HEK293 (cell line): ENCODE results near the gene KIF17.

Experiments
- CTCF ChIA-PET: fragments of 350-600 bp; formaldehyde crosslinking; extraction: SDS; loops from one replicate; lab custom pipeline; 2021; ENCODE audit warnings: antibody characterized with exemption; lab: Yijun Ruan, JAX
- POLR2A ChIA-PET: fragments of 300-600 bp; formaldehyde crosslinking; extraction: SDS; loops from one replicate; lab custom pipeline; 2020; ENCODE audit warnings: antibody characterized with exemption, inconsistent platforms; lab: Yijun Ruan, JAX
- H3K27ac ChIP-seq: fragments of 200-500 bp; sonication (Bioruptor generic); 2 replicates; pipeline ENCODE4 v1.5.1; 2014; ENCODE audit warnings: low read depth, low read length, control low read depth, inconsistent platforms; ENCODE audit errors: extremely low read depth
- H3K36me3 ChIP-seq, 2 experiments: fragments of 200-500 bp in 1 of 2; sonication (Bioruptor generic) in 1 of 2; 1 replicate in 1 of 2; 2 replicates in 1 of 2; pipeline ENCODE4 v1.5.1; 2014 to 2017; ENCODE audit warnings: inconsistent platforms in 2 of 2, low read length in 2 of 2; ENCODE audit not compliant: control insufficient read depth in 2 of 2, insufficient read depth in 1 of 2
- H3K4me1 ChIP-seq: fragments of 200-500 bp; sonication (Bioruptor generic); 2 replicates; pipeline ENCODE4 v1.5.1; 2014; ENCODE audit warnings: mild to moderate bottlenecking, low read length, inconsistent platforms; ENCODE audit not compliant: control insufficient read depth, insufficient read depth
- H3K4me3 ChIP-seq: 2 replicates; pipeline ENCODE4 v1.5.1; 2011; ENCODE audit warnings: low read depth, mild to moderate bottlenecking, control low read depth, low read length, moderate library complexity
- H3K9me3 ChIP-seq: fragments of 200-500 bp; sonication (Bioruptor generic); 2 replicates; pipeline ENCODE4 v1.5.1; 2014; ENCODE audit warnings: low read depth, low read length, inconsistent platforms; ENCODE audit not compliant: control insufficient read depth, insufficient read depth
- TRIM28 ChIP-seq: IDR thresholded peaks from 2 replicates; pipeline ENCODE4 v1.6.1; 2011; ENCODE audit warnings: low read length, control low read depth, borderline replicate concordance
- ZBTB7A ChIP-seq: fragments of 450-650 bp; formaldehyde crosslinking; IDR thresholded peaks from 2 replicates; pipeline ENCODE4 v1.5.1; 2016; ENCODE audit warnings: low read depth, missing biosample characterization, missing genetic modification characterization
- ZNF10 ChIP-seq: fragments of 450-650 bp; formaldehyde crosslinking; IDR thresholded peaks from 2 replicates; pipeline ENCODE4 v1.5.1; 2017; ENCODE audit warnings: missing biosample characterization, missing genetic modification characterization
- ZNF140 ChIP-seq: fragments of 450-650 bp; formaldehyde crosslinking; IDR thresholded peaks from 2 replicates; pipeline ENCODE4 v1.5.1; 2016; ENCODE audit warnings: missing biosample characterization, missing genetic modification characterization
- ZNF146 ChIP-seq: fragments of 450-650 bp; formaldehyde crosslinking; IDR thresholded peaks from 2 replicates; pipeline ENCODE4 v1.5.1; 2016; ENCODE audit warnings: missing biosample characterization, missing genetic modification characterization
- ZNF19 ChIP-seq: fragments of 450-650 bp; formaldehyde crosslinking; IDR thresholded peaks from 2 replicates; pipeline ENCODE4; 2016; ENCODE audit warnings: missing biosample characterization, missing genetic modification characterization, low read depth
- ZNF302 ChIP-seq: fragments of 450-650 bp; formaldehyde crosslinking; IDR thresholded peaks from 2 replicates; pipeline ENCODE4 v1.5.1; 2016; ENCODE audit warnings: missing biosample characterization, missing genetic modification characterization, low read depth
- ZNF530 ChIP-seq: fragments of 450-650 bp; formaldehyde crosslinking; IDR thresholded peaks from 2 replicates; pipeline ENCODE4 v1.5.1; 2016; ENCODE audit warnings: low read depth, missing biosample characterization, missing genetic modification characterization
- ZNF571 ChIP-seq: fragments of 450-650 bp; formaldehyde crosslinking; IDR thresholded peaks from 2 replicates; pipeline ENCODE4 v1.5.0; 2017; ENCODE audit warnings: missing biosample characterization, missing genetic modification characterization
- ZNF596 ChIP-seq: fragments of 450-650 bp; IDR thresholded peaks from 2 replicates; pipeline ENCODE4 v1.5.0; 2018; ENCODE audit warnings: missing biosample characterization, mild to moderate bottlenecking, missing genetic modification characterization, moderate library complexity
- ZNF600 ChIP-seq: fragments of 450-650 bp; formaldehyde crosslinking; IDR thresholded peaks from 2 replicates; pipeline ENCODE4 v1.5.1; 2016; ENCODE audit warnings: missing biosample characterization, missing genetic modification characterization
- ZNF621 ChIP-seq: fragments of 450-650 bp; formaldehyde crosslinking; IDR thresholded peaks from 2 replicates; pipeline ENCODE4 v1.5.1; 2017; ENCODE audit warnings: missing biosample characterization, missing genetic modification characterization
- ZSCAN30 ChIP-seq: fragments of 450-650 bp; IDR thresholded peaks from 2 replicates; pipeline ENCODE4 v1.5.1; 2018; ENCODE audit warnings: missing biosample characterization, mild to moderate bottlenecking, missing genetic modification characterization, moderate library complexity
- TF ChIP-seq, protein P1 (sequence below): fragments of 450-650 bp; formaldehyde crosslinking; IDR thresholded peaks from 2 replicates; pipeline ENCODE4 v1.5.1; 2017; ENCODE audit warnings: missing biosample characterization, missing genetic modification characterization
- TF ChIP-seq, protein P2 (sequence below): fragments of 450-650 bp; formaldehyde crosslinking; optimal IDR thresholded peaks from 2 replicates; pipeline ENCODE3; 2016; ENCODE audit warnings: missing biosample characterization, mild to moderate bottlenecking, missing genetic modification characterization
- TF ChIP-seq, protein P3 (sequence below): fragments of 450-650 bp; formaldehyde crosslinking; IDR thresholded peaks from 2 replicates; pipeline ENCODE4 v1.5.1; 2016; ENCODE audit warnings: missing biosample characterization, missing genetic modification characterization
- TF ChIP-seq, protein P4 (sequence below): fragments of 450-650 bp; formaldehyde crosslinking; IDR thresholded peaks from 2 replicates; pipeline ENCODE4 v1.5.1; 2016; ENCODE audit warnings: missing biosample characterization, missing genetic modification characterization
- TF ChIP-seq, protein P5 (sequence below): fragments of 450-650 bp; formaldehyde crosslinking; IDR thresholded peaks from 2 replicates; pipeline ENCODE4 v1.5.1; 2016; ENCODE audit warnings: missing biosample characterization, missing genetic modification characterization

KIF17 gene

DNA sequence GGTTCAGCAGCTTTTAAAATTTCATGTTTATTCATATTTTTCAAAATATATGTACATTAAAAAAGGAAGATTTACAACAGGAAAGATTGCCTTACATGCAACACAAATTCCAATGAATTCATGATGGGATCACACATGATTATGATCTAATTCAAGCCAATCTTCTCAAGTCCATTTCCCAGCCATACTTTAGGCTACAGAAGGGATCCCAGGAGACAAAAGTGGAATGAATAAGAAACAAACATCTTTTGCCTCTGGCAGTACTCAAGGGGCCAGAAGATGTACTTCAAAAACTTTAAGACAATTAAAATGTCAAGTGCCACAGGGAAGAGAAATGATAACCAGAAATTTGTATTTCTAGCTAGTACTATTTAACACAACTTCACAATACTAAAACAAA lies 24.9 kb upstream of the KIF17 start (continued):
- TF ChIP-seq, protein P1, sequence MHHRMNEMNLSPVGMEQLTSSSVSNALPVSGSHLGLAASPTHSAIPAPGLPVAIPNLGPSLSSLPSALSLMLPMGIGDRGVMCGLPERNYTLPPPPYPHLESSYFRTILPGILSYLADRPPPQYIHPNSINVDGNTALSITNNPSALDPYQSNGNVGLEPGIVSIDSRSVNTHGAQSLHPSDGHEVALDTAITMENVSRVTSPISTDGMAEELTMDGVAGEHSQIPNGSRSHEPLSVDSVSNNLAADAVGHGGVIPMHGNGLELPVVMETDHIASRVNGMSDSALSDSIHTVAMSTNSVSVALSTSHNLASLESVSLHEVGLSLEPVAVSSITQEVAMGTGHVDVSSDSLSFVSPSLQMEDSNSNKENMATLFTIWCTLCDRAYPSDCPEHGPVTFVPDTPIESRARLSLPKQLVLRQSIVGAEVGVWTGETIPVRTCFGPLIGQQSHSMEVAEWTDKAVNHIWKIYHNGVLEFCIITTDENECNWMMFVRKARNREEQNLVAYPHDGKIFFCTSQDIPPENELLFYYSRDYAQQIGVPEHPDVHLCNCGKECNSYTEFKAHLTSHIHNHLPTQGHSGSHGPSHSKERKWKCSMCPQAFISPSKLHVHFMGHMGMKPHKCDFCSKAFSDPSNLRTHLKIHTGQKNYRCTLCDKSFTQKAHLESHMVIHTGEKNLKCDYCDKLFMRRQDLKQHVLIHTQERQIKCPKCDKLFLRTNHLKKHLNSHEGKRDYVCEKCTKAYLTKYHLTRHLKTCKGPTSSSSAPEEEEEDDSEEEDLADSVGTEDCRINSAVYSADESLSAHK (tag by site-specific recombination) = no peak
- TF ChIP-seq ZNF10 (tag by site-specific recombination) (no peak), ZBTB7A (tag by site-specific recombination) (no peak), ZNF146 (tag by site-specific recombination) (no peak), ZNF596 (tag by site-specific recombination) (no peak)

DNA sequence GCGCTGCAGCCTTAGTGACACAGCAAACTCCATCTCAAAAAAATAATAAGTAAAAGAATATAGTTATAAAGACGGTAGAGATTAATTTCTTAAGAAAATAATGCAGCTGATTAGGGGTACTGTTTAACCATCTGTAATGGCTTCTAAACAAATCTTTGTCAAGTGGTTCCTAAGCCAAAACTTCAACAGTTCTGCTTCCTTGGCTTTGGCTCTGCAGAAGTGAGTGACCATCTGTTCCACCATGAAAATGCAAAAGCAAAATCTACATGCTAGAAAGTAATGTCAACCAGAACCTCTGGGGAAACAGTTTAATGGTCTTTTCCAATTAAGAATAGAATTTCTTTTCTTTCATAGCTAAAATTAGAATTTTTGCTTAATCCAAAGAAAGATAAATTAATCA lies 23.0 kb upstream of the KIF17 start:
- TF ChIP-seq ZNF302 = no peak
- TF ChIP-seq, protein P2, sequence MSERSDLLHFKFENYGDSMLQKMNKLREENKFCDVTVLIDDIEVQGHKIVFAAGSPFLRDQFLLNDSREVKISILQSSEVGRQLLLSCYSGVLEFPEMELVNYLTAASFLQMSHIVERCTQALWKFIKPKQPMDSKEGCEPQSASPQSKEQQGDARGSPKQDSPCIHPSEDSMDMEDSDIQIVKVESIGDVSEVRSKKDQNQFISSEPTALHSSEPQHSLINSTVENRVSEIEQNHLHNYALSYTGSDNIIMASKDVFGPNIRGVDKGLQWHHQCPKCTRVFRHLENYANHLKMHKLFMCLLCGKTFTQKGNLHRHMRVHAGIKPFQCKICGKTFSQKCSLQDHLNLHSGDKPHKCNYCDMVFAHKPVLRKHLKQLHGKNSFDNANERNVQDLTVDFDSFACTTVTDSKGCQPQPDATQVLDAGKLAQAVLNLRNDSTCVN (tag by site-specific recombination) = no peak
- no peak for TF ChIP-seq ZSCAN30 (tag by site-specific recombination)
- TF ChIP-seq TRIM28 = no peak
- TF ChIP-seq, all 188 proteins: peak for 0
- Histone ChIP-seq H3K4me3 (no peak overlapping the region), H3K36me3 (peaks cover 52 to 87% of the 10 kb centered on the region in 2 experiments), H3K27ac (no peak overlapping the region), H3K9me3 (no peaks in the 10 kb centered on the region), H3K4me1 (no peaks in the 10 kb centered on the region)
- CTCF ChIA-PET = interaction anchor here (0.8 to 1.4 kb wide), 2 partner anchors 44 to 455 kb away, joined by 3 to 6 read pairs; no protein-coding TSS in a partner anchor
- POLR2A ChIA-PET = no interaction called here

DNA sequence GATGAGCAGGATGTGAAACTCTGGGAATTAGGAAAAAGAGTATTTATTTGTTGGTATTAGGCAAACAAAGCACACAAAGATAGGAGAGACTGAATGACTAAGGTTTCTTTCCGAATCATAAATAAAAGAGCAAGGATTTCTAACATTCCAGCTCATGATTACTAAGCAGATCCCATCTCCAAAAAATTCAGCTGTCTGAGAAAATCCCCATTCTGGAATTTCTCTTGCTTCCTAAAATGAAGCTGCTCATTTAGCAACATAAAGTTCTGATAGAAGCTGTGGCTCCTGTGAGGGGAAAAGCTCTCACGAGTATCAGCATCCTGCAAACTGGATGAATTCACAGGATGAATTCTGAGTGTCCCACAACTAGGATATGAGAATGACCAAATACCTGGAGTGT lies 21.4 kb upstream of the KIF17 start:
- CTCF ChIA-PET = interaction anchor here (0.6 to 0.7 kb wide), 2 partner anchors 15 to 268 kb away, joined by 3 read pairs; no protein-coding TSS in a partner anchor
- Histone ChIP-seq H3K4me1 (no peaks in the 10 kb centered on the region), H3K9me3 (no peaks in the 10 kb centered on the region), H3K4me3 (no peak overlapping the region), H3K27ac (no peak overlapping the region), H3K36me3 (peaks cover 36 to 72% of the 10 kb centered on the region in 2 experiments)
- POLR2A ChIA-PET = no interaction called here
- TF ChIP-seq, protein P3, sequence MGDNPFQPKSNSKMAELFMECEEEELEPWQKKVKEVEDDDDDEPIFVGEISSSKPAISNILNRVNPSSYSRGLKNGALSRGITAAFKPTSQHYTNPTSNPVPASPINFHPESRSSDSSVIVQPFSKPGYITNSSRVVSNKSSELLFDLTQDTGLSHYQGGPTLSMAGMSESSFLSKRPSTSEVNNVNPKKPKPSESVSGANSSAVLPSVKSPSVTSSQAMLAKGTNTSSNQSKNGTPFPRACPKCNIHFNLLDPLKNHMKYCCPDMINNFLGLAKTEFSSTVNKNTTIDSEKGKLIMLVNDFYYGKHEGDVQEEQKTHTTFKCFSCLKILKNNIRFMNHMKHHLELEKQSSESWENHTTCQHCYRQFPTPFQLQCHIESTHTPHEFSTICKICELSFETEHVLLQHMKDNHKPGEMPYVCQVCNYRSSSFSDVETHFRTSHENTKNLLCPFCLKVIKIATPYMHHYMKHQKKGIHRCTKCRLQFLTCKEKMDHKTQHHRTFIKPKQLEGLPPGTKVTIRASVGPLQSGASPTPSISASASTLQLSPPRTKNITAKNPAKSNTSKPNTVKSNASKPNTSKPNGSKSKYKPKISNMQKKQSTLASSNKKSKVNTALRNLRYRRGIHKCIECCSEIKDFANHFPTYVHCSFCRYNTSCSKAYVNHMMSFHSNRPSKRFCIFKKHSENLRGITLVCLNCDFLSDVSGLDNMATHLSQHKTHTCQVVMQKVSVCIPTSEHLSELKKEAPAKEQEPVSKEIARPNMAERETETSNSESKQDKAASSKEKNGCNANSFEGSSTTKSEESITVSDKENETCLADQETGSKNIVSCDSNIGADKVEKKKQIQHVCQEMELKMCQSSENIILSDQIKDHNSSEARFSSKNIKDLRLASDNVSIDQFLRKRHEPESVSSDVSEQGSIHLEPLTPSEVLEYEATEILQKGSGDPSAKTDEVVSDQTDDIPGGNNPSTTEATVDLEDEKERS (tag by site-specific recombination) = no peak
- TF ChIP-seq ZNF530 (tag by site-specific recombination) = no peak

DNA sequence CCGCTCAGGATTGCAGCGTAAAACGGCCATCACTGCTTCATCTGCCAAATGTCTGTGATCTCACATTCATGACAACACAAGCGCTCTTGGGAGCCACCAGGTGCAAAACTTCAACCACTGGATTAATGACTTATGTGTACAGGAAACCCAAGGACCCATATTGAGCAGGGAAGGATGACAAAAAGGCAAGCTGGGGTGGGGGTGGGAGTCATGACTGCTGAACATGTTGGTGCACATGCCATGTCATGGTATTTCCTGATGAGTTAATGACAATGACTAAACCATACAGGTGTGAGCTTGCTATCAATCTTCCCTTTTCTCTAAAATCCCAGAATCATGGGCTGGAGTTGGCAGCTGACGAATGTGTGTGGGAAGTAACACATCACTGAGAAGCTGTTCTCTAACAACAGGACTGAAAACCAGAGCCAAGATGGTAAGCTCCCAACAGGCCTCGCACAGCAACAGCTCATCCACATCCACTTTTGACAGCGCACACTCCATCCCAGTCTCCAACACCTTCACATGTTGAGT lies 17.8 kb upstream of the KIF17 start:
- POLR2A ChIA-PET = interaction anchor here (0.9 kb wide), 1 partner anchor 12 kb away, joined by 3 read pairs; no protein-coding TSS in a partner anchor
- TF ChIP-seq ZNF600 (tag by site-specific recombination) (peak; percentile 20; the same call in 1 of the 2 replicates), ZNF530 (tag by site-specific recombination) (no peak), ZNF571 (tag by site-specific recombination) (no peak), ZNF140 (no peak), ZNF621 (no peak), ZNF19 (no peak)
- TF ChIP-seq, protein P4, sequence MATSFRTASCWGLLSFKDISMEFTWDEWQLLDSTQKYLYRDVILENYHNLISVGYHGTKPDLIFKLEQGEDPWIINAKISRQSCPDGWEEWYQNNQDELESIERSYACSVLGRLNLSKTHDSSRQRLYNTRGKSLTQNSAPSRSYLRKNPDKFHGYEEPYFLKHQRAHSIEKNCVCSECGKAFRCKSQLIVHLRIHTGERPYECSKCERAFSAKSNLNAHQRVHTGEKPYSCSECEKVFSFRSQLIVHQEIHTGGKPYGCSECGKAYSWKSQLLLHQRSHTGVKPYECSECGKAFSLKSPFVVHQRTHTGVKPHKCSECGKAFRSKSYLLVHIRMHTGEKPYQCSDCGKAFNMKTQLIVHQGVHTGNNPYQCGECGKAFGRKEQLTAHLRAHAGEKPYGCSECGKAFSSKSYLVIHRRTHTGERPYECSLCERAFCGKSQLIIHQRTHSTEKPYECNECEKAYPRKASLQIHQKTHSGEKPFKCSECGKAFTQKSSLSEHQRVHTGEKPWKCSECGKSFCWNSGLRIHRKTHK (tag by site-specific recombination) = peak; percentile 61; the same call in 1 of the 2 replicates
- TF ChIP-seq, protein P5, sequence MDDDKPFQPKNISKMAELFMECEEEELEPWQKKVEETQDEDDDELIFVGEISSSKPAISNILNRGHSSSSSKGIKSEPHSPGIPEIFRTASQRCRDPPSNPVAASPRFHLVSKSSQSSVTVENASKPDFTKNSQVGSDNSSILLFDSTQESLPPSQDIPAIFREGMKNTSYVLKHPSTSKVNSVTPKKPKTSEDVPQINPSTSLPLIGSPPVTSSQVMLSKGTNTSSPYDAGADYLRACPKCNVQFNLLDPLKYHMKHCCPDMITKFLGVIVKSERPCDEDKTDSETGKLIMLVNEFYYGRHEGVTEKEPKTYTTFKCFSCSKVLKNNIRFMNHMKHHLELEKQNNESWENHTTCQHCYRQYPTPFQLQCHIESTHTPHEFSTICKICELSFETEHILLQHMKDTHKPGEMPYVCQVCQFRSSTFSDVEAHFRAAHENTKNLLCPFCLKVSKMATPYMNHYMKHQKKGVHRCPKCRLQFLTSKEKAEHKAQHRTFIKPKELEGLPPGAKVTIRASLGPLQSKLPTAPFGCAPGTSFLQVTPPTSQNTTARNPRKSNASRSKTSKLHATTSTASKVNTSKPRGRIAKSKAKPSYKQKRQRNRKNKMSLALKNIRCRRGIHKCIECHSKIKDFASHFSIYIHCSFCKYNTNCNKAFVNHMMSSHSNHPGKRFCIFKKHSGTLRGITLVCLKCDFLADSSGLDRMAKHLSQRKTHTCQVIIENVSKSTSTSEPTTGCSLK = no peak

More for the DNA sequence above, 17.8 kb upstream of the KIF17 start:
- Histone ChIP-seq H3K36me3 (peaks cover 10 to 37% of the 10 kb centered on the region in 2 experiments; a peak in 2 of 3 replicates), H3K4me1 (peaks cover 8% of the 10 kb centered on the region), H3K9me3 (no peaks in the 10 kb centered on the region), H3K4me3 (no peak overlapping the region), H3K27ac (no peak overlapping the region)
- CTCF ChIA-PET = interaction anchor here (0.7 kb wide), 1 partner anchor 39 kb away, joined by 3 read pairs; no protein-coding TSS in a partner anchor
